GM23338 (cell line): Measurements from ENCODE around the gene NPL. TPM values are rescaled to one million over a fixed set of nuclear protein-coding genes. Genes with fewer than 3 reads are reported as not detected.

Experiments
- ATAC-seq: fragments of 200-7000 bp; cut with Tn5 transposase; 3 replicates; pipeline ENCODE4 v1.9.1; 2020
- DNase-seq: peaks from one replicate; pipeline ENCODE4 v3.0.0-alpha.2; 2015; ENCODE audit warnings: low spot score
- H2AFZ ChIP-seq: fragments of 200-600 bp; sonication (generic); 2 replicates; pipeline ENCODE4 v1.8.0; 2016; ENCODE audit warnings: antibody characterized with exemption, mild to moderate bottlenecking, moderate library complexity
- H3F3A ChIP-seq: fragments of 200-600 bp; sonication (generic); replicated peaks from 2 replicates; pipeline ENCODE4 v1.8.0; 2017; ENCODE audit warnings: antibody characterized with exemption, mixed run types, low read depth
- H3K27ac ChIP-seq: fragments of 200-600 bp; sonication (generic); 2 replicates; pipeline ENCODE4 v1.6.1; 2016; ENCODE audit warnings: low read depth
- H3K27me3 ChIP-seq: fragments of 200-600 bp; sonication (generic); 2 replicates; pipeline ENCODE4 v1.8.0; 2016; ENCODE audit warnings: mild to moderate bottlenecking, mixed run types, moderate library complexity; ENCODE audit not compliant: insufficient read depth
- H3K36me3 ChIP-seq: fragments of 200-600 bp; sonication (generic); 2 replicates; pipeline ENCODE4 v1.8.0; 2016; ENCODE audit warnings: mild to moderate bottlenecking; ENCODE audit not compliant: insufficient read depth
- H3K4me1 ChIP-seq: fragments of 200-600 bp; sonication (generic); 2 replicates; pipeline ENCODE4 v1.8.0; 2016; ENCODE audit warnings: mild to moderate bottlenecking, moderate library complexity; ENCODE audit not compliant: insufficient read depth
- H3K4me2 ChIP-seq: fragments of 200-600 bp; sonication (generic); 2 replicates; pipeline ENCODE4 v1.7.1; 2017; ENCODE audit warnings: mixed run types
- H3K4me3 ChIP-seq: fragments of 200-600 bp; sonication (generic); 2 replicates; pipeline ENCODE4 v1.6.1; 2016; ENCODE audit warnings: mixed run types
- H3K79me2 ChIP-seq: fragments of 200-600 bp; sonication (generic); replicated peaks from 2 replicates; pipeline ENCODE4 v1.8.0; 2017; ENCODE audit warnings: mild to moderate bottlenecking; ENCODE audit not compliant: insufficient read depth
- H3K9me2 ChIP-seq: fragments of 200-600 bp; sonication (generic); 2 replicates; pipeline ENCODE4 v1.8.0; 2017; ENCODE audit not compliant: insufficient read depth
- H4K20me1 ChIP-seq: fragments of 200-600 bp; sonication (generic); replicated peaks from 2 replicates; pipeline ENCODE4 v1.8.0; 2017; ENCODE audit warnings: mild to moderate bottlenecking; ENCODE audit not compliant: insufficient read depth
- H3K27ac Mint-ChIP-seq: 2 replicates; pipeline ENCODE4 v1.8.0; 2020; ENCODE audit warnings: inconsistent platforms, mild to moderate bottlenecking, moderate library complexity, mixed read lengths
- H3K27me3 Mint-ChIP-seq: 3 replicates; pipeline ENCODE4 v1.8.0; 2022; ENCODE audit warnings: low read depth, mild to moderate bottlenecking, moderate library complexity, mixed read lengths, inconsistent platforms; ENCODE audit not compliant: insufficient read depth, poor library complexity
- H3K36me3 Mint-ChIP-seq: 3 replicates; pipeline ENCODE4 v1.8.0; 2021; ENCODE audit warnings: low read depth, mild to moderate bottlenecking, inconsistent platforms, moderate library complexity, mixed read lengths
- H3K4me1 Mint-ChIP-seq: 3 replicates; pipeline ENCODE4 v1.8.0; 2020; ENCODE audit warnings: mild to moderate bottlenecking, inconsistent platforms, mixed read lengths
- H3K4me3 Mint-ChIP-seq: 3 replicates; pipeline ENCODE4 v1.8.0; 2021; ENCODE audit warnings: moderate library complexity, mild to moderate bottlenecking, inconsistent platforms, mixed read lengths
- H3K9me3 Mint-ChIP-seq: 3 replicates; pipeline ENCODE4 v1.8.0; 2020; ENCODE audit warnings: moderate library complexity, mild to moderate bottlenecking, inconsistent platforms, mixed read lengths
- CREB1 ChIP-seq: fragments of 250-450 bp; sonication (Bioruptor Pico); IDR thresholded peaks from 2 replicates; pipeline ENCODE4 v1.5.0; 2020; ENCODE audit warnings: low read depth, mild to moderate bottlenecking, moderate library complexity
- CTCF ChIP-seq, 2 experiments: fragments of 200-600 bp in 1 of 2; sonication (generic) in 1 of 2; conservative IDR thresholded peaks; 2 replicates each; pipeline versions ENCODE4 v1.5.1 to v1.6.1; 2016 to 2017; ENCODE audit warnings: antibody characterized with exemption in 2 of 2, low read depth in 2 of 2, mild to moderate bottlenecking in 2 of 2, moderate library complexity in 1 of 2
- POLR2AphosphoS5 ChIP-seq: IDR thresholded peaks from 2 replicates; pipeline ENCODE4 v1.6.1; 2016; ENCODE audit warnings: antibody characterized with exemption, low read depth
- ZNF114 ChIP-seq: fragments of 250-450 bp; sonication (Bioruptor Pico); IDR thresholded peaks from 2 replicates; pipeline ENCODE4 v1.5.0; 2020; ENCODE audit warnings: mild to moderate bottlenecking, moderate library complexity
- ZNF331 ChIP-seq: fragments of 250-450 bp; sonication (Bioruptor Pico); IDR thresholded peaks from 2 replicates; pipeline ENCODE4 v1.5.0; 2020; ENCODE audit warnings: low read depth, mild to moderate bottlenecking, moderate library complexity
- polyA plus RNA-seq: library from polyadenylated mRNA; unstranded; fragments of >200 nt; fragmentation: Nextera tagmentation; extraction: Ambion mirVana; gene quantifications from 2 replicates; pipeline ENCODE4 v1.2.1, GENCODE V29; 2016
- total RNA-seq: library from RNA; depleted of rRNA; stranded (reverse); fragments of >200 nt; shearing (Covaris generic); gene quantifications from 2 replicates; pipeline ENCODE4 v1.2.3, GENCODE V29; 2014
- TF ChIP-seq, protein P1 (sequence below): IDR thresholded peaks from one replicate; pipeline ENCODE4 v1.6.1; 2018; ENCODE audit warnings: antibody characterized with exemption; ENCODE audit not compliant: unreplicated experiment
- TF ChIP-seq, protein P2 (sequence below): IDR thresholded peaks from 2 replicates; pipeline ENCODE4 v1.6.1; 2016; ENCODE audit warnings: antibody characterized with exemption

The NPL gene
- total and polyA plus RNA-seq, 2 experiments from 2014 or later: 2.4 to 2.8 TPM

GRCh38 chr1:182847105-182847504, 57.5 kb downstream of the NPL start (continued):
- TF ChIP-seq POLR2AphosphoS5 (no peak), ZNF114 (no peak), CREB1 (CRISPR knock-in tag) (no peak)
- TF ChIP-seq, protein P1, sequence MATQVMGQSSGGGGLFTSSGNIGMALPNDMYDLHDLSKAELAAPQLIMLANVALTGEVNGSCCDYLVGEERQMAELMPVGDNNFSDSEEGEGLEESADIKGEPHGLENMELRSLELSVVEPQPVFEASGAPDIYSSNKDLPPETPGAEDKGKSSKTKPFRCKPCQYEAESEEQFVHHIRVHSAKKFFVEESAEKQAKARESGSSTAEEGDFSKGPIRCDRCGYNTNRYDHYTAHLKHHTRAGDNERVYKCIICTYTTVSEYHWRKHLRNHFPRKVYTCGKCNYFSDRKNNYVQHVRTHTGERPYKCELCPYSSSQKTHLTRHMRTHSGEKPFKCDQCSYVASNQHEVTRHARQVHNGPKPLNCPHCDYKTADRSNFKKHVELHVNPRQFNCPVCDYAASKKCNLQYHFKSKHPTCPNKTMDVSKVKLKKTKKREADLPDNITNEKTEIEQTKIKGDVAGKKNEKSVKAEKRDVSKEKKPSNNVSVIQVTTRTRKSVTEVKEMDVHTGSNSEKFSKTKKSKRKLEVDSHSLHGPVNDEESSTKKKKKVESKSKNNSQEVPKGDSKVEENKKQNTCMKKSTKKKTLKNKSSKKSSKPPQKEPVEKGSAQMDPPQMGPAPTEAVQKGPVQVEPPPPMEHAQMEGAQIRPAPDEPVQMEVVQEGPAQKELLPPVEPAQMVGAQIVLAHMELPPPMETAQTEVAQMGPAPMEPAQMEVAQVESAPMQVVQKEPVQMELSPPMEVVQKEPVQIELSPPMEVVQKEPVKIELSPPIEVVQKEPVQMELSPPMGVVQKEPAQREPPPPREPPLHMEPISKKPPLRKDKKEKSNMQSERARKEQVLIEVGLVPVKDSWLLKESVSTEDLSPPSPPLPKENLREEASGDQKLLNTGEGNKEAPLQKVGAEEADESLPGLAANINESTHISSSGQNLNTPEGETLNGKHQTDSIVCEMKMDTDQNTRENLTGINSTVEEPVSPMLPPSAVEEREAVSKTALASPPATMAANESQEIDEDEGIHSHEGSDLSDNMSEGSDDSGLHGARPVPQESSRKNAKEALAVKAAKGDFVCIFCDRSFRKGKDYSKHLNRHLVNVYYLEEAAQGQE: no peak
- TF ChIP-seq, protein P2, sequence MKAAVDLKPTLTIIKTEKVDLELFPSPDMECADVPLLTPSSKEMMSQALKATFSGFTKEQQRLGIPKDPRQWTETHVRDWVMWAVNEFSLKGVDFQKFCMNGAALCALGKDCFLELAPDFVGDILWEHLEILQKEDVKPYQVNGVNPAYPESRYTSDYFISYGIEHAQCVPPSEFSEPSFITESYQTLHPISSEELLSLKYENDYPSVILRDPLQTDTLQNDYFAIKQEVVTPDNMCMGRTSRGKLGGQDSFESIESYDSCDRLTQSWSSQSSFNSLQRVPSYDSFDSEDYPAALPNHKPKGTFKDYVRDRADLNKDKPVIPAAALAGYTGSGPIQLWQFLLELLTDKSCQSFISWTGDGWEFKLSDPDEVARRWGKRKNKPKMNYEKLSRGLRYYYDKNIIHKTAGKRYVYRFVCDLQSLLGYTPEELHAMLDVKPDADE: no peak

GRCh38 chr1:182848736-182849135, 59.2 kb downstream of the NPL start:
- Histone ChIP-seq H3K36me3 (peaks cover 96% of the 10 kb centered on the region), H2AFZ (no peak overlapping the region), H3K4me1 (peaks cover 6% of the 10 kb centered on the region), H3K27ac (no peak overlapping the region), H3K9me2 (no peaks in the 10 kb centered on the region), H3K27me3 (no peaks in the 10 kb centered on the region), H4K20me1 (peaks cover 73% of the 10 kb centered on the region), H3K4me2 (no peak overlapping the region), H3F3A (no peaks in the 10 kb centered on the region; the same call in 1 of the 2 replicates), H3K79me2 (peaks cover 98% of the 10 kb centered on the region), H3K4me3 (no peak overlapping the region)
- Mint-ChIP-seq H3K27me3 (peaks cover 4% of the 10 kb centered on the region), H3K4me1 (peaks cover 31% of the 10 kb centered on the region), H3K4me3 (no peak overlapping the region), H3K36me3 (peaks cover 99% of the 10 kb centered on the region), H3K9me3 (no peaks in the 10 kb centered on the region), H3K27ac (no peak overlapping the region)
- ATAC-seq: no peak
- TF ChIP-seq, protein P2: no peak
- TF ChIP-seq CTCF (conservative IDR thresholded peaks at IDR 0.05; ENCODE audit: low read depth in 2 of 2) (no peak), ZNF331 (CRISPR knock-in tag) (no peak), ZNF114 (no peak), POLR2AphosphoS5 (no peak)
- DNase-seq: no peak
